ENCODE results near the gene TSKS.
"Not testable (repeated sequence)": the region's sequence is repeated elsewhere in the genome, so short reads cannot be mapped to it uniquely, and the experiment has no call there.

TSKS gene

GRCh38 chr19:49730166-49730565 is 32.9 kb downstream of the TSKS start:
- no peak for DNase-seq (ENCODE audit: low read depth)
- H3K4me3 ChIP-seq (ENCODE audit: low read length) = no peak overlapping the region
- TF ChIP-seq CTCF (IDR thresholded peaks at IDR 0.05; ENCODE audit: insufficient read depth, low read depth, low read length, missing control alignments) = no peak

- TF ChIP-seq CTCF (IDR thresholded peaks at IDR 0.05; ENCODE audit: insufficient read depth, low read depth, low read length, missing control alignments) = no peak
- DNase-seq (ENCODE audit: low read depth) = no peak
- no peak overlapping the region for H3K4me3 ChIP-seq (ENCODE audit: low read length)
Measured at GRCh38 chr19:49727217-49728030, 35.7 kb downstream of the TSKS start.

- not testable (repeated sequence) for DNase-seq (ENCODE audit: low read depth); H3K4me3 ChIP-seq (ENCODE audit: low read length)
Measured at GRCh38 chr19:49719420-49719819, 43.7 kb downstream of the TSKS start.

- H3K4me3 ChIP-seq (ENCODE audit: low read length) = no peak overlapping the region
- TF ChIP-seq CTCF (IDR thresholded peaks at IDR 0.05; ENCODE audit: insufficient read depth, low read depth, low read length, missing control alignments) = no peak
- no peak for DNase-seq (ENCODE audit: low read depth)
Measured at GRCh38 chr19:49718991-49719390, 44.1 kb downstream of the TSKS start.

GRCh38 chr19:49718511-49718910 is 44.6 kb downstream of the TSKS start:
- no peak overlapping the region for H3K4me3 ChIP-seq (ENCODE audit: low read length)
- TF ChIP-seq CTCF (IDR thresholded peaks at IDR 0.05; ENCODE audit: insufficient read depth, low read depth, low read length, missing control alignments) = no peak
- DNase-seq (ENCODE audit: low read depth) = no peak

- no peak overlapping the region for H3K4me3 ChIP-seq (ENCODE audit: low read length)
- TF ChIP-seq CTCF (IDR thresholded peaks at IDR 0.05; ENCODE audit: insufficient read depth, low read depth, low read length, missing control alignments) = no peak
- no peak for DNase-seq (ENCODE audit: low read depth)
Measured at GRCh38 chr19:49716154-49716553, 47.0 kb downstream of the TSKS start.

GRCh38 chr19:49713236-49713845 is 49.8 kb downstream of the TSKS start:
- H3K4me3 ChIP-seq (ENCODE audit: low read length) = no peak overlapping the region
- peak; percentile 67 for DNase-seq (ENCODE audit: low read depth)
- no peak for TF ChIP-seq CTCF (IDR thresholded peaks at IDR 0.05; ENCODE audit: insufficient read depth, low read depth, low read length, missing control alignments)
